Parathyroid adenoma (tissue), 2 donors: ENCODE measurements around the gene INPP4A.

ENCODE experiments used
- H2AFZ ChIP-seq: fragments of 300-600 bp; sonication (generic); one replicate; pipeline ENCODE4 v1.7.0; 2017; ENCODE audit warnings: antibody characterized with exemption, mild to moderate bottlenecking
- H3K27ac ChIP-seq: fragments of 300-600 bp; sonication (generic); one replicate; pipeline ENCODE4 v1.7.0; 2017
- H3K27me3 ChIP-seq: fragments of 300-600 bp; sonication (generic); one replicate; pipeline ENCODE4 v1.7.0; 2017; ENCODE audit warnings: low read length; ENCODE audit not compliant: control insufficient read depth, insufficient read depth
- H3K36me3 ChIP-seq: fragments of 300-600 bp; sonication (generic); one replicate; pipeline ENCODE4 v1.7.0; 2017; ENCODE audit warnings: low read length; ENCODE audit not compliant: control insufficient read depth, insufficient read depth
- H3K4me1 ChIP-seq: fragments of 300-600 bp; sonication (generic); one replicate; pipeline ENCODE4 v1.7.0; 2017; ENCODE audit warnings: control low read depth
- H3K4me2 ChIP-seq: fragments of 300-600 bp; sonication (generic); one replicate; pipeline ENCODE4 v1.7.0; 2017; ENCODE audit warnings: low read length
- H3K4me3 ChIP-seq: fragments of 300-600 bp; sonication (generic); one replicate; pipeline ENCODE4 v1.7.0; 2017; ENCODE audit warnings: low read depth, low read length
- H3K79me2 ChIP-seq: fragments of 300-600 bp; sonication (generic); one replicate; pipeline ENCODE4 v1.7.0; 2017; ENCODE audit warnings: control low read depth
- H3K9ac ChIP-seq: fragments of 300-600 bp; sonication (generic); one replicate; pipeline ENCODE4 v1.7.0; 2017; ENCODE audit warnings: mild to moderate bottlenecking
- H3K9me3 ChIP-seq: fragments of 300-600 bp; sonication (generic); one replicate; pipeline ENCODE4 v1.7.0; 2017; ENCODE audit warnings: low read length; ENCODE audit not compliant: control insufficient read depth
- TF ChIP-seq, protein P1 (sequence below): fragments of 300-600 bp; sonication (generic); IDR thresholded peaks from one replicate; pipeline ENCODE4 v1.7.0; 2017; ENCODE audit warnings: antibody characterized with exemption, mild to moderate bottlenecking
- donor health status: primary hyperparathyroidism.

The INPP4A gene

DNA sequence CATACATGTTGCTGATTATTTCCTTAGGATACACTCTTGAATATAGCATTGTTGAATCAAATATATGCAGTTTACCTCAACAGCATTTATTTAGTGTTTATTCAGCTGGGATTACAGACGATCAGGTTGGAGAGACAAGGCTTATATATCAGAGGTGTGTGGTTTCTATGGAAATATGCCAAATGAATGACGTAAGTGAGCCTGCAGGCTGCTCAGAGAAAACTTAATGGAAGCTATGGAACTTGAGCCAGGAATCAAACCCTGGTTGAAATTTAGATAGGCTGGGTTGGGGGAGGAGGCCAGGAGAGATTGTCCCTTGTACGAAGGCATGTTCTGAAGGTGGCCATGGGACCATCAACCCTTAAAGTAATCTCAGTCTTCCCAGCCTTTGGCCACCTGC, 79.5 kb downstream of the INPP4A start:
- no peaks in the 10 kb centered on the region for H3K9me3 ChIP-seq
- TF ChIP-seq, protein P1, sequence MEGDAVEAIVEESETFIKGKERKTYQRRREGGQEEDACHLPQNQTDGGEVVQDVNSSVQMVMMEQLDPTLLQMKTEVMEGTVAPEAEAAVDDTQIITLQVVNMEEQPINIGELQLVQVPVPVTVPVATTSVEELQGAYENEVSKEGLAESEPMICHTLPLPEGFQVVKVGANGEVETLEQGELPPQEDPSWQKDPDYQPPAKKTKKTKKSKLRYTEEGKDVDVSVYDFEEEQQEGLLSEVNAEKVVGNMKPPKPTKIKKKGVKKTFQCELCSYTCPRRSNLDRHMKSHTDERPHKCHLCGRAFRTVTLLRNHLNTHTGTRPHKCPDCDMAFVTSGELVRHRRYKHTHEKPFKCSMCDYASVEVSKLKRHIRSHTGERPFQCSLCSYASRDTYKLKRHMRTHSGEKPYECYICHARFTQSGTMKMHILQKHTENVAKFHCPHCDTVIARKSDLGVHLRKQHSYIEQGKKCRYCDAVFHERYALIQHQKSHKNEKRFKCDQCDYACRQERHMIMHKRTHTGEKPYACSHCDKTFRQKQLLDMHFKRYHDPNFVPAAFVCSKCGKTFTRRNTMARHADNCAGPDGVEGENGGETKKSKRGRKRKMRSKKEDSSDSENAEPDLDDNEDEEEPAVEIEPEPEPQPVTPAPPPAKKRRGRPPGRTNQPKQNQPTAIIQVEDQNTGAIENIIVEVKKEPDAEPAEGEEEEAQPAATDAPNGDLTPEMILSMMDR, result no peak
- no peak overlapping the region for H2AFZ ChIP-seq
- no peaks in the 10 kb centered on the region for H3K36me3 ChIP-seq
- no peaks in the 10 kb centered on the region for H3K4me1 ChIP-seq
- no peak overlapping the region for H3K27ac ChIP-seq
- no peak overlapping the region for H3K4me2 ChIP-seq
- no peak overlapping the region for H3K4me3 ChIP-seq
- H3K9ac ChIP-seq, result no peak overlapping the region
- H3K27me3 ChIP-seq, result no peaks in the 10 kb centered on the region
- no peaks in the 10 kb centered on the region for H3K79me2 ChIP-seq

DNA sequence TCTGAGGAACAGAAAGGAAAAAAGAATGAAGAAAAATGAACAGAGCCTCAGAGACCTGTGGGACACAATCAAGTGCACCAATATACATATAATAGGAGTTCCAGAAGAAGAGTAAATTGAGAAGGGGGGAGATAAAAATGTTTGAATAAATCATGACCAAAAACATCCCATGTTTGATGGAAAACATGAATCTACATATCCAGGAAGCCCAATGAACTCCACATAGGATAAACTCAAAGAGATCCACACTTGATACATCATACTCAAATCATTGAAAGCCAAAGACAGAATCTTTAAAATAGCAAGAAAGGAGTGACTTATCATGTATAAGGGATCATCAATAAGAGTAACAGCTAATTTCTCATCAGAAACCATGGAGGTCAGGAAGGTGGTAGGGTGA, 83.7 kb downstream of the INPP4A start:
- no peak overlapping the region for H3K4me2 ChIP-seq
- H3K79me2 ChIP-seq, result no peaks in the 10 kb centered on the region
- H3K4me1 ChIP-seq, result no peaks in the 10 kb centered on the region
- H3K9me3 ChIP-seq, result no peaks in the 10 kb centered on the region
- H2AFZ ChIP-seq, result no peak overlapping the region
- no peak overlapping the region for H3K4me3 ChIP-seq
- H3K9ac ChIP-seq, result no peak overlapping the region
- no peak overlapping the region for H3K27ac ChIP-seq
- no peaks in the 10 kb centered on the region for H3K36me3 ChIP-seq
- TF ChIP-seq, protein P1, result no peak
- no peaks in the 10 kb centered on the region for H3K27me3 ChIP-seq

DNA sequence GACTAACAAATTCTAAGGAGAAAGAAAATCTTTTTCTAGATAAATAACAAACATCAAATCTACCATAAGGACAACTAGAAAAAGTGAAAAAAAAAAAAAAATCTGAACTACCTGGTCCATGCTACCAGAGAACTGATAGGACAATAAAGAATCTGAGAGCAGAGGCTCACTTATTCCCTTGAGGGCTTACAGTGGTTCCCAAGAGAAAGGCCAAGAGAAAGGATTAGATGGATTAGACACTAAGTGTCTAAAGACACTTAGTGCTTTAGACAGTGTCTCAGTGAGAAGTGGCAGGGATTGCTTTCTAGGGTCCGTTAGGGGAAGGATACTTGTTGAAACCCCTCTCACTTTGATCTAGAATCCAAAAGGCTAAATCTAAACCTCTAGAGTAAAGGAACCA, 85.5 kb downstream of the INPP4A start:
- no peaks in the 10 kb centered on the region for H3K79me2 ChIP-seq
- no peak overlapping the region for H3K9ac ChIP-seq
- no peak overlapping the region for H2AFZ ChIP-seq
- H3K9me3 ChIP-seq, result no peaks in the 10 kb centered on the region
- H3K4me3 ChIP-seq, result no peak overlapping the region
- TF ChIP-seq, protein P1, result no peak
- H3K4me2 ChIP-seq, result no peak overlapping the region
- no peaks in the 10 kb centered on the region for H3K4me1 ChIP-seq
- H3K27ac ChIP-seq, result no peak overlapping the region
- H3K36me3 ChIP-seq, result no peaks in the 10 kb centered on the region
- H3K27me3 ChIP-seq, result no peaks in the 10 kb centered on the region

DNA sequence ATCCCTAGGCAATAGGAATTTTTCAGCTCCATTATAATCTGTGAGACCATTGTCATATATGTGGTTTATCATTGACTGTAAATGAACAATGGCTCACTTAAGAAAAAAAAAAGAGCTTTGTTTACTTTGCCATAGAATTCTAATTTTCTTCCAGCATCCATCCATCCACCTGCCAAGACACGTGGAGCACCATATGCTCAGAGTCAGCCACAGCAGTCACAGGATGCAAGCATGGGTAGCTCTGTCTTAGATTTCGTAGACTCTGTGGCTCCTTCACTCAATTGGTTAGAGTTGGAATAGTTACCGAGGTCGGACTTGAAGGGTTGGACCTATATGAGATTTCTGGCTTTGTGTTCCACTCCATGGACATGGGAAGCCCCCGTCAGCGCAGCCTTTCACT, 88.1 kb downstream of the INPP4A start:
- no peak overlapping the region for H2AFZ ChIP-seq
- H3K4me2 ChIP-seq, result no peak overlapping the region
- H3K27me3 ChIP-seq, result no peaks in the 10 kb centered on the region
- no peak overlapping the region for H3K27ac ChIP-seq
- H3K79me2 ChIP-seq, result no peaks in the 10 kb centered on the region
- no peak overlapping the region for H3K9ac ChIP-seq
- no peaks in the 10 kb centered on the region for H3K36me3 ChIP-seq
- no peak overlapping the region for H3K4me3 ChIP-seq
- no peaks in the 10 kb centered on the region for H3K9me3 ChIP-seq
- H3K4me1 ChIP-seq, result no peaks in the 10 kb centered on the region
- TF ChIP-seq, protein P1, result no peak

DNA sequence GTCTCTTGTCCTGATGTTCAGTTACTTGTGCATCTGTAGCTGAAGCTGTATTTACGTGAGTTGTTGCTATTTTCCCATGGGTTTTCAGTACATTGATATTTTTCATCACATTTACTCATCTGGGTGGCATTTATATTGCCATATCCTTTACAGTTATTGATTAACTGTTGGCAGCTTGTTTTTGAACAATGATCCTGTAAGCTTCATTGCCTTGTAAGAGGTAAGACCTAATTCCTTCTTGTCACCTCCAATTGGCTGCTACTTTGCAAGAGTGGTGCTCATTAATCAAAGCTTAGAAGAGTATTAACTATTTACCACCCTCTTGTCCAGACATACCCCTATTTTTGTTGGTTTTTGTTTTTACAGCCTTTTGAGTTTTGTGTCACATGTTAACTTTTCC, 88.9 kb downstream of the INPP4A start:
- Histone ChIP-seq H3K27me3 (no peaks in the 10 kb centered on the region), H3K79me2 (no peaks in the 10 kb centered on the region), H3K4me1 (no peaks in the 10 kb centered on the region), H3K36me3 (no peaks in the 10 kb centered on the region), H3K4me3 (no peak overlapping the region), H3K27ac (no peak overlapping the region), H3K9me3 (no peaks in the 10 kb centered on the region), H3K4me2 (no peak overlapping the region), H3K9ac (no peak overlapping the region), H2AFZ (no peak overlapping the region)
- TF ChIP-seq, protein P1, result no peak
